ENCODE data around the gene CALN1.

- TF ChIP-seq, protein P1, sequence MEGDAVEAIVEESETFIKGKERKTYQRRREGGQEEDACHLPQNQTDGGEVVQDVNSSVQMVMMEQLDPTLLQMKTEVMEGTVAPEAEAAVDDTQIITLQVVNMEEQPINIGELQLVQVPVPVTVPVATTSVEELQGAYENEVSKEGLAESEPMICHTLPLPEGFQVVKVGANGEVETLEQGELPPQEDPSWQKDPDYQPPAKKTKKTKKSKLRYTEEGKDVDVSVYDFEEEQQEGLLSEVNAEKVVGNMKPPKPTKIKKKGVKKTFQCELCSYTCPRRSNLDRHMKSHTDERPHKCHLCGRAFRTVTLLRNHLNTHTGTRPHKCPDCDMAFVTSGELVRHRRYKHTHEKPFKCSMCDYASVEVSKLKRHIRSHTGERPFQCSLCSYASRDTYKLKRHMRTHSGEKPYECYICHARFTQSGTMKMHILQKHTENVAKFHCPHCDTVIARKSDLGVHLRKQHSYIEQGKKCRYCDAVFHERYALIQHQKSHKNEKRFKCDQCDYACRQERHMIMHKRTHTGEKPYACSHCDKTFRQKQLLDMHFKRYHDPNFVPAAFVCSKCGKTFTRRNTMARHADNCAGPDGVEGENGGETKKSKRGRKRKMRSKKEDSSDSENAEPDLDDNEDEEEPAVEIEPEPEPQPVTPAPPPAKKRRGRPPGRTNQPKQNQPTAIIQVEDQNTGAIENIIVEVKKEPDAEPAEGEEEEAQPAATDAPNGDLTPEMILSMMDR (IDR thresholded peaks at IDR 0.05), result no peak
- TF ChIP-seq POLR2A (IDR thresholded peaks at IDR 0.05), result no peak
These were observed 104.6 kb downstream of the CALN1 start for GRCh38 chr7:72307566-72307965.
